Left ventricle myocardium inferior (tissue), 1 donor: Measurements from ENCODE around the gene ZFHX3. TPM values are rescaled to one million over a fixed set of nuclear protein-coding genes. Genes with fewer than 3 reads are reported as not detected.

Experiments
- DNase-seq: peaks from one replicate; pipeline ENCODE4 v3.0.0-alpha.2; 2020
- H3K27ac ChIP-seq: fragments of 200-600 bp; replicated peaks from 2 replicates; pipeline ENCODE4 v1.8.0; 2021
- H3K27me3 ChIP-seq: fragments of 200-600 bp; 2 replicates; pipeline ENCODE4 v1.8.0; 2021; ENCODE audit warnings: low read depth
- H3K36me3 ChIP-seq: fragments of 200-600 bp; 2 replicates; pipeline ENCODE4 v1.8.0; 2021
- H3K4me1 ChIP-seq: fragments of 200-600 bp; 2 replicates; pipeline ENCODE4 v1.8.0; 2021
- H3K4me3 ChIP-seq: fragments of 200-600 bp; 2 replicates; pipeline ENCODE4 v1.8.0; 2021; ENCODE audit warnings: mild to moderate bottlenecking, moderate library complexity
- H3K9me3 ChIP-seq: fragments of 200-600 bp; replicated peaks from 2 replicates; pipeline ENCODE4 v1.8.0; 2021
- CTCF ChIP-seq: fragments of 200-600 bp; IDR thresholded peaks from 2 replicates; pipeline ENCODE4 v1.8.0; 2021; ENCODE audit warnings: antibody characterized with exemption, mild to moderate bottlenecking, borderline replicate concordance
- intact Hi-C: fragments of 100-400 bp; cut with micrococcal nuclease; formaldehyde crosslinking; loops from one replicate; pipeline ENCODE4 v1.11.0; 2022
- total RNA-seq: library from RNA; stranded (reverse); fragmentation: NEBNext Ultra II Directional; extraction: Animal tissue kit (Norgen Biotek cat#: 25700); gene quantifications from one replicate; pipeline ENCODE4 v1.2.1, GENCODE V29; 2021
- donor health status: DM: no; HTN: yes; CAD: no; lungs with severe emphysema.

Gene ZFHX3
- total RNA-seq, 1 donor from 2014 or later = 9.6 TPM

GRCh38 chr16:72905581-72905980, 142.3 kb downstream of the ZFHX3 start:
- H3K36me3 ChIP-seq = no peaks in the 10 kb centered on the region
- no peak for TF ChIP-seq CTCF
- H3K27me3 ChIP-seq = no peaks in the 10 kb centered on the region
- DNase-seq = no peak
- no peak overlapping the region for H3K4me3 ChIP-seq
- intact Hi-C loops = no loop called here
- no peak overlapping the region for H3K27ac ChIP-seq
- no peaks in the 10 kb centered on the region for H3K9me3 ChIP-seq
- H3K4me1 ChIP-seq = no peaks in the 10 kb centered on the region

GRCh38 chr16:72903176-72903575, 144.8 kb downstream of the ZFHX3 start:
- no peak for DNase-seq
- Histone ChIP-seq H3K27ac (no peak overlapping the region), H3K9me3 (no peaks in the 10 kb centered on the region), H3K36me3 (no peaks in the 10 kb centered on the region), H3K4me1 (no peaks in the 10 kb centered on the region), H3K27me3 (no peaks in the 10 kb centered on the region), H3K4me3 (no peak overlapping the region)
- intact Hi-C loops = no loop called here
- no peak for TF ChIP-seq CTCF

- Histone ChIP-seq H3K36me3 (no peaks in the 10 kb centered on the region), H3K4me1 (no peaks in the 10 kb centered on the region), H3K27ac (no peak overlapping the region), H3K9me3 (no peaks in the 10 kb centered on the region), H3K27me3 (no peaks in the 10 kb centered on the region), H3K4me3 (no peak overlapping the region)
- intact Hi-C loops = no loop called here
- no peak for TF ChIP-seq CTCF
- no peak for DNase-seq
These were observed 145.7 kb downstream of the ZFHX3 start for GRCh38 chr16:72902206-72902605.

- intact Hi-C loops = no loop called here
- TF ChIP-seq CTCF = no peak
- Histone ChIP-seq H3K4me1 (peaks cover 4% of the 10 kb centered on the region), H3K36me3 (no peaks in the 10 kb centered on the region), H3K27ac (no peak overlapping the region), H3K4me3 (no peak overlapping the region), H3K9me3 (no peaks in the 10 kb centered on the region), H3K27me3 (no peaks in the 10 kb centered on the region)
- DNase-seq = no peak
These were observed 146.8 kb downstream of the ZFHX3 start for GRCh38 chr16:72901000-72901627.

GRCh38 chr16:72898216-72898825, 149.6 kb downstream of the ZFHX3 start:
- no peak for DNase-seq
- no peak for TF ChIP-seq CTCF
- Histone ChIP-seq H3K27me3 (no peaks in the 10 kb centered on the region), H3K9me3 (no peaks in the 10 kb centered on the region), H3K4me1 (peaks cover 32% of the 10 kb centered on the region), H3K36me3 (no peaks in the 10 kb centered on the region), H3K27ac (no peak overlapping the region), H3K4me3 (no peak overlapping the region)
- intact Hi-C loops = no loop called here
